ENCODE results near the gene CYP11A1.
A peak's percentile ranks its signal among the peaks of the same experiment; 100 is the strongest.

Gene CYP11A1

DNA sequence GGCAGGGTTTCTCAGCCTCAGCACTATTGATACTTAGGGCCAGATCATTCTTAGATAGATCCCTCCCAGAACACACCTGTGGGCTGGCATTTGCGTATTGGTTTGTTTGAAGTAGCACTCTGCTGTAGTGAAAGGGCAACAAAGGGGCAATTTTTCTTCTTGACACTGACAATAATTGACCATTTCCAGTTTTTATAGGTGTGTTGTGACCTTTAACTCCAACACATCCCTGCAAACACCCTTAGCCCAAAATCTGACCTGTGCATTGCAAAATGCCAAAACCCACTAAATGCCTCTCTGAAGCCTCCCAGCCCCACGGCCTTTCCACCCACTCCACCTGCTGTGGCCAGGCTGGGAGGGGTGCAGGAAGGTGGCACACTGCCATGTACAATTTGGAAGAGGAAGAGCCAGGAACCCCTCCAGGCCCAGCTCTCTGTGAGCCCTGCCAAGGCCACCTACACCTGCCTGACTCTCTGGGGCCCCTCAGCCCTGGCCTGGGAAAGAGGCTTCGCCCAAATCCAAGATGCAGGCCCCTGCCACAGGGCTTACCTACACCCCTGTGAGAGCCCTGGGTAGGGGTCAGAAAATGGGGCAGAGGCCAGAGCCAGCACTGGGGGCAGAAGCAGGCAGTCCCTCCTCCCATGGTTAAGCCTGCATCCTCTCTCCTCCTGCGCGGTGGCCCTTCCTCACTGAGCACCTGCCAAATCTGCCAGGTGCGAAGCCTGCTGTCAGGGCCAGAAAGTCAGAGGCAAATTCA, 9.6 kb upstream of the CYP11A1 start:
- no peak for DNase-seq (ENCODE audit: low read depth in 1 of 2, low spot score in 1 of 2)
- TF ChIP-seq GABPA (IDR thresholded peaks at IDR 0.05; ENCODE audit: low read depth) (no peak), POLR2AphosphoS5 (IDR thresholded peaks at IDR 0.05; ENCODE audit: low read depth) (no peak), SPI1 (IDR thresholded peaks at IDR 0.05; ENCODE audit: borderline replicate concordance, low read depth) (no peak)
- TF ChIP-seq, protein P1, sequence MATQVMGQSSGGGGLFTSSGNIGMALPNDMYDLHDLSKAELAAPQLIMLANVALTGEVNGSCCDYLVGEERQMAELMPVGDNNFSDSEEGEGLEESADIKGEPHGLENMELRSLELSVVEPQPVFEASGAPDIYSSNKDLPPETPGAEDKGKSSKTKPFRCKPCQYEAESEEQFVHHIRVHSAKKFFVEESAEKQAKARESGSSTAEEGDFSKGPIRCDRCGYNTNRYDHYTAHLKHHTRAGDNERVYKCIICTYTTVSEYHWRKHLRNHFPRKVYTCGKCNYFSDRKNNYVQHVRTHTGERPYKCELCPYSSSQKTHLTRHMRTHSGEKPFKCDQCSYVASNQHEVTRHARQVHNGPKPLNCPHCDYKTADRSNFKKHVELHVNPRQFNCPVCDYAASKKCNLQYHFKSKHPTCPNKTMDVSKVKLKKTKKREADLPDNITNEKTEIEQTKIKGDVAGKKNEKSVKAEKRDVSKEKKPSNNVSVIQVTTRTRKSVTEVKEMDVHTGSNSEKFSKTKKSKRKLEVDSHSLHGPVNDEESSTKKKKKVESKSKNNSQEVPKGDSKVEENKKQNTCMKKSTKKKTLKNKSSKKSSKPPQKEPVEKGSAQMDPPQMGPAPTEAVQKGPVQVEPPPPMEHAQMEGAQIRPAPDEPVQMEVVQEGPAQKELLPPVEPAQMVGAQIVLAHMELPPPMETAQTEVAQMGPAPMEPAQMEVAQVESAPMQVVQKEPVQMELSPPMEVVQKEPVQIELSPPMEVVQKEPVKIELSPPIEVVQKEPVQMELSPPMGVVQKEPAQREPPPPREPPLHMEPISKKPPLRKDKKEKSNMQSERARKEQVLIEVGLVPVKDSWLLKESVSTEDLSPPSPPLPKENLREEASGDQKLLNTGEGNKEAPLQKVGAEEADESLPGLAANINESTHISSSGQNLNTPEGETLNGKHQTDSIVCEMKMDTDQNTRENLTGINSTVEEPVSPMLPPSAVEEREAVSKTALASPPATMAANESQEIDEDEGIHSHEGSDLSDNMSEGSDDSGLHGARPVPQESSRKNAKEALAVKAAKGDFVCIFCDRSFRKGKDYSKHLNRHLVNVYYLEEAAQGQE (IDR thresholded peaks at IDR 0.05; ENCODE audit: insufficient replicate concordance, low read depth): no peak

DNA sequence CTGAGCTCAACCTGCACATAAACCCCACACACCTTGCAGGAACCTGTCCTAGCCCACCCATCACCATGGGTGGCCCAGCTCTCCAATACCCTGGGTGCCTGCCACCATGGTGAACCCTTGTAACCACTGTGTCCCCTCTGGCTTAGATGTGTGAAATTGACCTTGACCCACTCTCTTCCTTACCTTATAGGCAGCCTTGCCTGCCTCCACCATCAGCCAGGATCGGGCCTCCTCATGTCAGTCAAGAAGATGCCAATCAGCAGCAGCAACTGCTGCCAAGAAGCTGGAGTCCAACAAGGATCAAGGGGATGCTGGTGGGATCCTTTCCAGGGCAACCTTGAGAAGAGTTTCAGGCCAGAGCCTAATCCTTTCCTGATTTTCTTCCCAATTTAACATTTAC, 8.8 kb upstream of the CYP11A1 start:
- Histone ChIP-seq H3K27me3 (ENCODE audit: insufficient read depth, poor library complexity, severe bottlenecking) (peaks cover 9% of the 10 kb centered on the region), H3K4me3 (replicated peaks; ENCODE audit: insufficient read depth, low read length) (no peak overlapping the region), H3K27ac (replicated peaks) (no peak overlapping the region)
- no peak for TF ChIP-seq SPI1 (IDR thresholded peaks at IDR 0.05; ENCODE audit: borderline replicate concordance, low read depth)
- TF ChIP-seq, protein P1 (IDR thresholded peaks at IDR 0.05; ENCODE audit: insufficient replicate concordance, low read depth): no peak
- TF ChIP-seq, protein P2, sequence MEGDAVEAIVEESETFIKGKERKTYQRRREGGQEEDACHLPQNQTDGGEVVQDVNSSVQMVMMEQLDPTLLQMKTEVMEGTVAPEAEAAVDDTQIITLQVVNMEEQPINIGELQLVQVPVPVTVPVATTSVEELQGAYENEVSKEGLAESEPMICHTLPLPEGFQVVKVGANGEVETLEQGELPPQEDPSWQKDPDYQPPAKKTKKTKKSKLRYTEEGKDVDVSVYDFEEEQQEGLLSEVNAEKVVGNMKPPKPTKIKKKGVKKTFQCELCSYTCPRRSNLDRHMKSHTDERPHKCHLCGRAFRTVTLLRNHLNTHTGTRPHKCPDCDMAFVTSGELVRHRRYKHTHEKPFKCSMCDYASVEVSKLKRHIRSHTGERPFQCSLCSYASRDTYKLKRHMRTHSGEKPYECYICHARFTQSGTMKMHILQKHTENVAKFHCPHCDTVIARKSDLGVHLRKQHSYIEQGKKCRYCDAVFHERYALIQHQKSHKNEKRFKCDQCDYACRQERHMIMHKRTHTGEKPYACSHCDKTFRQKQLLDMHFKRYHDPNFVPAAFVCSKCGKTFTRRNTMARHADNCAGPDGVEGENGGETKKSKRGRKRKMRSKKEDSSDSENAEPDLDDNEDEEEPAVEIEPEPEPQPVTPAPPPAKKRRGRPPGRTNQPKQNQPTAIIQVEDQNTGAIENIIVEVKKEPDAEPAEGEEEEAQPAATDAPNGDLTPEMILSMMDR (IDR thresholded peaks at IDR 0.05; ENCODE audit: insufficient read depth, low read length): no peak
- no peak for TF ChIP-seq POLR2AphosphoS5 (IDR thresholded peaks at IDR 0.05; ENCODE audit: low read depth)
- TF ChIP-seq GABPA (IDR thresholded peaks at IDR 0.05; ENCODE audit: low read depth): no peak
- no peak for DNase-seq (ENCODE audit: low read depth in 1 of 2, low spot score in 1 of 2)

More for the DNA sequence above, 9.6 kb upstream of the CYP11A1 start:
- Histone ChIP-seq H3K27me3 (ENCODE audit: insufficient read depth, poor library complexity, severe bottlenecking) (peaks cover 3% of the 10 kb centered on the region), H3K4me3 (replicated peaks; ENCODE audit: insufficient read depth, low read length) (no peak overlapping the region), H3K27ac (replicated peaks) (no peak overlapping the region)

DNA sequence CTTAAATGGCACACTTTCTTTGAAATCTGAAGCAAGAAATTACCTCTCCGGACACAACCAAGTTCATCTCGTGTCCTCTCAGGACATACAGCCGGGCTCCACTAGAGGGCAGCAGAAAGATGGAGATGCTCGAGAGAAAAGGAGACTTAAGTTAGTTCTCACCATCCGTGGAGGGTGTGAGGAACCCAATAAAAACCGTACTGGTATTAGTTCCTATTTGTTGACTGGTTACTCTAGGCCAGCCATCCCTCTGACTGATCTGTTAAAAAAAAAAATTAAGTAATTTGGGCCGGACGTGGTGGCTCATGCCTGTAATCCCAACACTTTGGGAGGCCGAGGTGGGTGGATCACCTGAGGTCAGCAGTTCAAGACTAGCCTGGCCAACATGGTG, 7.9 kb upstream of the CYP11A1 start:
- no peak overlapping the region for H3K4me3 ChIP-seq (replicated peaks; ENCODE audit: insufficient read depth, low read length)
- TF ChIP-seq, protein P2 (IDR thresholded peaks at IDR 0.05; ENCODE audit: insufficient read depth, low read length): peak; percentile 93
- TF ChIP-seq SPI1 (IDR thresholded peaks at IDR 0.05; ENCODE audit: borderline replicate concordance, low read depth) (no peak), GABPA (IDR thresholded peaks at IDR 0.05; ENCODE audit: low read depth) (no peak), POLR2AphosphoS5 (IDR thresholded peaks at IDR 0.05; ENCODE audit: low read depth) (no peak)
- TF ChIP-seq, protein P1 (IDR thresholded peaks at IDR 0.05; ENCODE audit: insufficient replicate concordance, low read depth): no peak
- DNase-seq (ENCODE audit: low read depth in 1 of 2, low spot score in 1 of 2): peak; percentile 66 to 83
- H3K27me3 ChIP-seq (ENCODE audit: insufficient read depth, poor library complexity, severe bottlenecking): peaks cover 17% of the 10 kb centered on the region
- H3K27ac ChIP-seq (replicated peaks): no peak overlapping the region

Measured in HL-60 (cell line).